Keratinocyte (primary cell): ENCODE results near the gene RIPOR2. TPM values are rescaled to one million over a fixed set of nuclear protein-coding genes. Genes with fewer than 3 reads are reported as not detected.

ENCODE experiments used
- DNase-seq: peaks from one replicate; pipeline ENCODE4 v3.0.0-alpha.2; 2011; ENCODE audit warnings: low read depth, missing footprints, low spot score
- FAIRE-seq: peaks from 2 replicates; lab custom pipeline; 2011; peaks lifted over from hg19 to GRCh38; lab: Jason Lieb, UNC
- H2AFZ ChIP-seq: 2 replicates; pipeline ENCODE4 v1.6.0; 2012; ENCODE audit warnings: low read length, control low read depth, inconsistent platforms; ENCODE audit not compliant: control insufficient read depth
- H3K27ac ChIP-seq: 2 replicates; pipeline ENCODE4 v1.5.1; 2011; ENCODE audit warnings: low read length; ENCODE audit not compliant: control insufficient read depth, insufficient read depth
- H3K27me3 ChIP-seq: 3 replicates; pipeline ENCODE4 v1.6.0; 2011; ENCODE audit warnings: low read length; ENCODE audit not compliant: control insufficient read depth, insufficient read depth; ENCODE audit errors: extremely low read depth
- H3K36me3 ChIP-seq, 2 experiments: 2 replicates in 1 of 2; 3 replicates in 1 of 2; pipeline ENCODE4 v1.5.1; 2011; ENCODE audit warnings: low read length in 2 of 2, mild to moderate bottlenecking in 1 of 2; ENCODE audit not compliant: control insufficient read depth in 2 of 2, insufficient read depth in 2 of 2; ENCODE audit errors: extremely low read depth in 1 of 2
- H3K4me1 ChIP-seq: 3 replicates; pipeline ENCODE4 v1.5.1; 2011; ENCODE audit warnings: low read length; ENCODE audit not compliant: control insufficient read depth, insufficient read depth; ENCODE audit errors: extremely low read depth
- H3K4me2 ChIP-seq: 3 replicates; pipeline ENCODE4 v1.6.0; 2011; ENCODE audit warnings: low read depth, low read length; ENCODE audit not compliant: control insufficient read depth, insufficient read depth; ENCODE audit errors: extremely low read depth
- H3K4me3 ChIP-seq, 3 experiments: fragments of 200-600 bp in 1 of 3; sonication (generic) in 1 of 3; 2 replicates in 2 of 3; 3 replicates in 1 of 3; pipeline ENCODE4 v1.5.1; 2011 to 2016; ENCODE audit warnings: low read length in 3 of 3, mild to moderate bottlenecking in 3 of 3, control low read depth in 2 of 3, inconsistent platforms in 1 of 3, low read depth in 1 of 3, mixed read lengths in 1 of 3, mixed run types in 1 of 3, moderate library complexity in 1 of 3; ENCODE audit not compliant: control insufficient read depth in 2 of 3, insufficient read depth in 2 of 3; ENCODE audit errors: extremely low read depth in 1 of 3
- H3K79me2 ChIP-seq: 2 replicates; pipeline ENCODE4 v1.6.0; 2012; ENCODE audit warnings: low read length; ENCODE audit not compliant: control insufficient read depth, insufficient read depth
- H3K9ac ChIP-seq: 3 replicates; pipeline ENCODE4 v1.6.0; 2011; ENCODE audit warnings: low read length; ENCODE audit not compliant: control insufficient read depth, insufficient read depth; ENCODE audit errors: extremely low read depth
- H3K9me1 ChIP-seq: 3 replicates; pipeline ENCODE4 v1.6.0; 2011; ENCODE audit warnings: low read length; ENCODE audit not compliant: control insufficient read depth, insufficient read depth; ENCODE audit errors: extremely low read depth
- H3K9me3 ChIP-seq: 2 replicates; pipeline ENCODE4 v1.5.1; 2012; ENCODE audit warnings: low read depth, low read length; ENCODE audit not compliant: control insufficient read depth
- H4K20me1 ChIP-seq: 3 replicates; pipeline ENCODE4 v1.6.0; 2011; ENCODE audit warnings: low read length; ENCODE audit not compliant: control insufficient read depth, insufficient read depth; ENCODE audit errors: extremely low read depth
- EZH2 ChIP-seq: IDR thresholded peaks from one replicate; pipeline ENCODE4 v1.6.1; 2012; ENCODE audit warnings: inconsistent platforms, mild to moderate bottlenecking, low read length, moderate library complexity
- dilution Hi-C: fragments of 300-500 bp; cut with MboI; formaldehyde crosslinking; loops from one replicate; pipeline ENCODE4 v1.7.0; 2020; ENCODE audit warnings: low sequenced_read_pairs; ENCODE audit not compliant: extremely low pct_ligation_motif_present
- polyA plus RNA-seq, 5 experiments: library from polyadenylated mRNA; depleted of rRNA in 3 of 5; stranded (reverse) in 3 of 5; stranded (forward) in 1 of 5; unstranded in 1 of 5; fragments of >200 nt; gene quantifications; 1 replicate in 1 of 5; 2 replicates in 3 of 5; 3 replicates in 1 of 5; pipeline versions ENCODE4 v1.2.1 to v1.2.3, GENCODE V29; 2011 to 2012; ENCODE audit warnings: missing spikeins in 2 of 5, low read depth in 1 of 5, low replicate concordance in 1 of 5
- TF ChIP-seq, protein P1 (sequence below), 3 experiments: IDR thresholded peaks in 1 of 3; conservative IDR thresholded peaks in 1 of 3; optimal IDR thresholded peaks in 1 of 3; 2 replicates in 2 of 3; 3 replicates in 1 of 3; pipeline versions ENCODE3 to v1.5.1; 2011; ENCODE audit warnings: low read length in 3 of 3, mild to moderate bottlenecking in 3 of 3, moderate library complexity in 2 of 3, control low read depth in 1 of 3, inconsistent platforms in 1 of 3; ENCODE audit not compliant: insufficient read depth in 2 of 3; ENCODE audit errors: extremely low read depth in 1 of 3

Gene RIPOR2
- polyA plus RNA-seq, 1 donor (not counting 4 experiments of a cell fraction or from before 2014, with no cell fraction given): 0.07 TPM

DNA sequence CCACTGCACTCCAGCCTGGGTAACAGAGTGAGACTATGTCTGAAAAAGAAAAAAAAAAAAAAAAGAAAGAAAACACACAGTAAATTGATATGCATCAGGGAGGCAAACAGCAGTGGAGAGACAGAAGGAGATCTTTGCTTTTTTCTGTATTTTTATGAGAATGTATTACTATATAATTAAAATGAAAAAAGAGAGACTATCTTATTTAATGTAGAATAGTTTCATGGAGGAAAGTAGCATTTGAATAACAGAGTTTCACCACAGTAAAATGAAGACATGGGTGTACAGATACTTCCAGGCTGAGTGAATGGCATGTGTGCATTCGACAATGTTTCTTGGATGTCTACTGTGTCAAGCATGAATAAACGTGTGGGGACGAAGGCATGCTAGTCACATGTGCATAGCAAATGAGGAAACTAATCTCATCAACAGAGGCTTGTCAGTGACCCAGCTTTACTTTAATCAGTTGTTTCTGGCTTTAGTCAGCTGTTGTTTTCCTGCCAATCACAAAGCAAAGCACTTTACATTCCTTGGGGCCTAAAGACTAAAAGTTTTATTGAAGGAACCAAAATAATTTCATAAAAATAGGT, 81.6 kb downstream of the RIPOR2 start:
- peak overlapping the region; percentile 60 for H2AFZ ChIP-seq
- no peak overlapping the region for H3K9ac ChIP-seq
- FAIRE-seq: no peak

DNA sequence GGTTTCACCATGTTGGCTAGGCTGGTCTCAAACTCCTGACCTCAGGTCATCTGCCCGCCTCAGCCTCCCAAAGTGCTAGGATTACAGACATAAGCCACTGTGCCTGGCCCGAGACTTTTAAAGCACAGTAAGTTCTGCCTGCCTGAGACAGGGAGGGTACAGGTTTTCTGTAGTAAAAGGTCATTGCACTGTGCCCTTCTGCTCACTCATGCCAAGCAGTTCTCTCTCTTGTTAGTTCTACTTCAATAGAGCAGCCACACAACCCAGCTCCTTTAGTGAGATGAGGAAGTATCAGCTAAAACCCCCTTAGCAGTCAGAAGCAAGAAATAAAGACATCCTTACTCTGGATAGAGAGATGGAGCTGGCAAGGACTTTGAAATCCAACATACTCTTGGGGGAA, 84.7 kb downstream of the RIPOR2 start:
- H3K36me3 ChIP-seq: no peaks in the 10 kb centered on the region
- H4K20me1 ChIP-seq: no peaks in the 10 kb centered on the region
- no peak overlapping the region for H3K9ac ChIP-seq
- H3K27me3 ChIP-seq: no peaks in the 10 kb centered on the region
- no peak for FAIRE-seq
- no peaks in the 10 kb centered on the region for H3K9me3 ChIP-seq
- H3K79me2 ChIP-seq: no peaks in the 10 kb centered on the region
- H3K27ac ChIP-seq: no peak overlapping the region
- TF ChIP-seq, protein P1, sequence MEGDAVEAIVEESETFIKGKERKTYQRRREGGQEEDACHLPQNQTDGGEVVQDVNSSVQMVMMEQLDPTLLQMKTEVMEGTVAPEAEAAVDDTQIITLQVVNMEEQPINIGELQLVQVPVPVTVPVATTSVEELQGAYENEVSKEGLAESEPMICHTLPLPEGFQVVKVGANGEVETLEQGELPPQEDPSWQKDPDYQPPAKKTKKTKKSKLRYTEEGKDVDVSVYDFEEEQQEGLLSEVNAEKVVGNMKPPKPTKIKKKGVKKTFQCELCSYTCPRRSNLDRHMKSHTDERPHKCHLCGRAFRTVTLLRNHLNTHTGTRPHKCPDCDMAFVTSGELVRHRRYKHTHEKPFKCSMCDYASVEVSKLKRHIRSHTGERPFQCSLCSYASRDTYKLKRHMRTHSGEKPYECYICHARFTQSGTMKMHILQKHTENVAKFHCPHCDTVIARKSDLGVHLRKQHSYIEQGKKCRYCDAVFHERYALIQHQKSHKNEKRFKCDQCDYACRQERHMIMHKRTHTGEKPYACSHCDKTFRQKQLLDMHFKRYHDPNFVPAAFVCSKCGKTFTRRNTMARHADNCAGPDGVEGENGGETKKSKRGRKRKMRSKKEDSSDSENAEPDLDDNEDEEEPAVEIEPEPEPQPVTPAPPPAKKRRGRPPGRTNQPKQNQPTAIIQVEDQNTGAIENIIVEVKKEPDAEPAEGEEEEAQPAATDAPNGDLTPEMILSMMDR (optimal IDR thresholded peaks at IDR 0.05 in 1 of 3, IDR thresholded peaks at IDR 0.05 in 1 of 3, conservative IDR thresholded peaks at IDR 0.05 in 1 of 3; ENCODE audit: extremely low read depth in 1 of 3, insufficient read depth in 2 of 3, low read length in 3 of 3): no peak
- no peak for TF ChIP-seq EZH2
- no peak overlapping the region for H3K4me3 ChIP-seq
- dilution Hi-C loops: loop anchor here (25.0 kb wide), 1 partner anchor 136 kb away; no protein-coding TSS in a partner anchor
- no peak for DNase-seq
- no peaks in the 10 kb centered on the region for H3K9me1 ChIP-seq
- no peak overlapping the region for H2AFZ ChIP-seq
- H3K4me1 ChIP-seq: peaks cover 6% of the 10 kb centered on the region
- H3K4me2 ChIP-seq: no peak overlapping the region

More for the DNA sequence above, 81.6 kb downstream of the RIPOR2 start:
- TF ChIP-seq EZH2: no peak
- TF ChIP-seq, protein P1 (optimal IDR thresholded peaks at IDR 0.05 in 1 of 3, IDR thresholded peaks at IDR 0.05 in 1 of 3, conservative IDR thresholded peaks at IDR 0.05 in 1 of 3; ENCODE audit: extremely low read depth in 1 of 3, insufficient read depth in 2 of 3, low read length in 3 of 3): no peak
- H3K9me3 ChIP-seq: no peaks in the 10 kb centered on the region
- no peaks in the 10 kb centered on the region for H3K79me2 ChIP-seq
- no peaks in the 10 kb centered on the region for H3K9me1 ChIP-seq
- H3K4me1 ChIP-seq: peaks cover 14% of the 10 kb centered on the region
- dilution Hi-C loops: loop anchor here (25.0 kb wide), 1 partner anchor 133 kb away; no protein-coding TSS in a partner anchor
- DNase-seq: no peak
- H3K4me3 ChIP-seq: no peak overlapping the region
- no peak overlapping the region for H3K4me2 ChIP-seq
- no peaks in the 10 kb centered on the region for H4K20me1 ChIP-seq
- no peaks in the 10 kb centered on the region for H3K27me3 ChIP-seq
- H3K27ac ChIP-seq: no peak overlapping the region
- H3K36me3 ChIP-seq: no peaks in the 10 kb centered on the region
